ENCODE data around the gene CLASP1.

CLASP1 gene

DNA sequence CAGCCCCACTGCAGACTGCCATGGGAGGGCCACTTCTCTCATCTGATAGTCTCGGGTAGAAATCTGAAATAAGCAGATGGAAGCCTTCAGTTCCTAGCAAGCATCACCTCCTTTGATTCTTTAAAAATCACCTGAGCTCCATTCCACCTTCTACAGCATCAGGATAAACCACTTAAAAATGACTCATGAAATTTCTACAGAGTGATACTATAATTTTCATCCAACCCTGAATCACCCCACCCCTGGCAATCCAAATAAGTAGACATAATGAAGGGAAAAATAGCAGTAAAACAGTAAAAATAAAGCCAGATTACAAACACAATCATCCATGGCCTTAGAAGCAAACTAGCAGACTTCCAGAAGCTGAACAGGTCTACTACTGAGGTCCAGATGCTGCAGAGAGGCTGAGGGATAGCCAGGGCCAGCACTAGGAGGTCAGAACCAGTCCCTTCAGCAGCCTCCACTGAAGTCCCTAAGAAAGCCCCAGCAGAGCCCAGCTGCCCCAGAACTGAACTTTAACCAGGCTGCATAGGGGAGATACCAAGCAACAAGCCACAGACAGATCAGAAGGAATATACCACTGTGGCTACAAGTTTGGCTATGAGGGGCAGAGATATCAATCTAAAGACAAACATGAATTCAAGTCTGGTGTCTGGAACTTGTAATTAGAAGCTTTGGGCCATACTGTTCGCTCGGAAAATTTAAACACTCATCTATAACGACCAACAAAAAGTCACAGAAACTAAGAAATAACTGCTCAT lies 173.3 kb downstream of the CLASP1 start:
- H3K4me3 ChIP-seq (replicated peaks; ENCODE audit: insufficient read depth, low read length) = no peak overlapping the region
- TF ChIP-seq POLR2AphosphoS5 (IDR thresholded peaks at IDR 0.05; ENCODE audit: low read depth) (no peak), SPI1 (IDR thresholded peaks at IDR 0.05; ENCODE audit: borderline replicate concordance, low read depth) (no peak), GABPA (IDR thresholded peaks at IDR 0.05; ENCODE audit: low read depth) (no peak)
- TF ChIP-seq, protein P1, sequence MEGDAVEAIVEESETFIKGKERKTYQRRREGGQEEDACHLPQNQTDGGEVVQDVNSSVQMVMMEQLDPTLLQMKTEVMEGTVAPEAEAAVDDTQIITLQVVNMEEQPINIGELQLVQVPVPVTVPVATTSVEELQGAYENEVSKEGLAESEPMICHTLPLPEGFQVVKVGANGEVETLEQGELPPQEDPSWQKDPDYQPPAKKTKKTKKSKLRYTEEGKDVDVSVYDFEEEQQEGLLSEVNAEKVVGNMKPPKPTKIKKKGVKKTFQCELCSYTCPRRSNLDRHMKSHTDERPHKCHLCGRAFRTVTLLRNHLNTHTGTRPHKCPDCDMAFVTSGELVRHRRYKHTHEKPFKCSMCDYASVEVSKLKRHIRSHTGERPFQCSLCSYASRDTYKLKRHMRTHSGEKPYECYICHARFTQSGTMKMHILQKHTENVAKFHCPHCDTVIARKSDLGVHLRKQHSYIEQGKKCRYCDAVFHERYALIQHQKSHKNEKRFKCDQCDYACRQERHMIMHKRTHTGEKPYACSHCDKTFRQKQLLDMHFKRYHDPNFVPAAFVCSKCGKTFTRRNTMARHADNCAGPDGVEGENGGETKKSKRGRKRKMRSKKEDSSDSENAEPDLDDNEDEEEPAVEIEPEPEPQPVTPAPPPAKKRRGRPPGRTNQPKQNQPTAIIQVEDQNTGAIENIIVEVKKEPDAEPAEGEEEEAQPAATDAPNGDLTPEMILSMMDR (IDR thresholded peaks at IDR 0.05; ENCODE audit: insufficient read depth, low read length) = no peak
- TF ChIP-seq, protein P2, sequence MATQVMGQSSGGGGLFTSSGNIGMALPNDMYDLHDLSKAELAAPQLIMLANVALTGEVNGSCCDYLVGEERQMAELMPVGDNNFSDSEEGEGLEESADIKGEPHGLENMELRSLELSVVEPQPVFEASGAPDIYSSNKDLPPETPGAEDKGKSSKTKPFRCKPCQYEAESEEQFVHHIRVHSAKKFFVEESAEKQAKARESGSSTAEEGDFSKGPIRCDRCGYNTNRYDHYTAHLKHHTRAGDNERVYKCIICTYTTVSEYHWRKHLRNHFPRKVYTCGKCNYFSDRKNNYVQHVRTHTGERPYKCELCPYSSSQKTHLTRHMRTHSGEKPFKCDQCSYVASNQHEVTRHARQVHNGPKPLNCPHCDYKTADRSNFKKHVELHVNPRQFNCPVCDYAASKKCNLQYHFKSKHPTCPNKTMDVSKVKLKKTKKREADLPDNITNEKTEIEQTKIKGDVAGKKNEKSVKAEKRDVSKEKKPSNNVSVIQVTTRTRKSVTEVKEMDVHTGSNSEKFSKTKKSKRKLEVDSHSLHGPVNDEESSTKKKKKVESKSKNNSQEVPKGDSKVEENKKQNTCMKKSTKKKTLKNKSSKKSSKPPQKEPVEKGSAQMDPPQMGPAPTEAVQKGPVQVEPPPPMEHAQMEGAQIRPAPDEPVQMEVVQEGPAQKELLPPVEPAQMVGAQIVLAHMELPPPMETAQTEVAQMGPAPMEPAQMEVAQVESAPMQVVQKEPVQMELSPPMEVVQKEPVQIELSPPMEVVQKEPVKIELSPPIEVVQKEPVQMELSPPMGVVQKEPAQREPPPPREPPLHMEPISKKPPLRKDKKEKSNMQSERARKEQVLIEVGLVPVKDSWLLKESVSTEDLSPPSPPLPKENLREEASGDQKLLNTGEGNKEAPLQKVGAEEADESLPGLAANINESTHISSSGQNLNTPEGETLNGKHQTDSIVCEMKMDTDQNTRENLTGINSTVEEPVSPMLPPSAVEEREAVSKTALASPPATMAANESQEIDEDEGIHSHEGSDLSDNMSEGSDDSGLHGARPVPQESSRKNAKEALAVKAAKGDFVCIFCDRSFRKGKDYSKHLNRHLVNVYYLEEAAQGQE (IDR thresholded peaks at IDR 0.05; ENCODE audit: insufficient replicate concordance, low read depth) = no peak
- DNase-seq (ENCODE audit: low read depth in 1 of 2, low spot score in 1 of 2) = no peak
- H3K27me3 ChIP-seq (ENCODE audit: insufficient read depth, poor library complexity, severe bottlenecking) = no peaks in the 10 kb centered on the region
- H3K27ac ChIP-seq (replicated peaks) = no peak overlapping the region

DNA sequence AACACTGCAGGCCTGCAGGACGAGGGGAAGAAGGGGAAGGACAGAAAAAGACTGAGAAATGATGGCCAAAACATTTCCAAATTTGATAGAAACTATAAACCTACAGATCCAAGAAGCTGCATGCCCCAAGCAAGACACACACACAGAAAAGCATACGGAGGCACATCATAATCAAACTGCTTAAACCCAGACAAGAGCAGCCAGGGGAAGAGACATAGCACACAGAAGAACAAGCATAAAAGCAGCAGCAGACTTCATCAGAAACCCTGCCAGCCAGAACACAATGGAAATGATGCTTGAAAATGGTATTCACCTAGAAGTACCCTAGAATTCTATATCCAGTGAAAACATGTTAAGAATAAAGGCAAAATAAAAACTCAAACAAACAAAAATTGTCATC lies 175.8 kb downstream of the CLASP1 start:
- no peak overlapping the region for H3K27ac ChIP-seq (replicated peaks)
- H3K27me3 ChIP-seq (ENCODE audit: insufficient read depth, poor library complexity, severe bottlenecking) = no peaks in the 10 kb centered on the region
- DNase-seq (ENCODE audit: low read depth in 1 of 2, low spot score in 1 of 2) = no peak
- no peak for TF ChIP-seq POLR2AphosphoS5 (IDR thresholded peaks at IDR 0.05; ENCODE audit: low read depth)
- TF ChIP-seq, protein P2 (IDR thresholded peaks at IDR 0.05; ENCODE audit: insufficient replicate concordance, low read depth) = no peak
- TF ChIP-seq, protein P1 (IDR thresholded peaks at IDR 0.05; ENCODE audit: insufficient read depth, low read length) = no peak
- TF ChIP-seq SPI1 (IDR thresholded peaks at IDR 0.05; ENCODE audit: borderline replicate concordance, low read depth) = no peak
- TF ChIP-seq GABPA (IDR thresholded peaks at IDR 0.05; ENCODE audit: low read depth) = no peak
- no peak overlapping the region for H3K4me3 ChIP-seq (replicated peaks; ENCODE audit: insufficient read depth, low read length)

DNA sequence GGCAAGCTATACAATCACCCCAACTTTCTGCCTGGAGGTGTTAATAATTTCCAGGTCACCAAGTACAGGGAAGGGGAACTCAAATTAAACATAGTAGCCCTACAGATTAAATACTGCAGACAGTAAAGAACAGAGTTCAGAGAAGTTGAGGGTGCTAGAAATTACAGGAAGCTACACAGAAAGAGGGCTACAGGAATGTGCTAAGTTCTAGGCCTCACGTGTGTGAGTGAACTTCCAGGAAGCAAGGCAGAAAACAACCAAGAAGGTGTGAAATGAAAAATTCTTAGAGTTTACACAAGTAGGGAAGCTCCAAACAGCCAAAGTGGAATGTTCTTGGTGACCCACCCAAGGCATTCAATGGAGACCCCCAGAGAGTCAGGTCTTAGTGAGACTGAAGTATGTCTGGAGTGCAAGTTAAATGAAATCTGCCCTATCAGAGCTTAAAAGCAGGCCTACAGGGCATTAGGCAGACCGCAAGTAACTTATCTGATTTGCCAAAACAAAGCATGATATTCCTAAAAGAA lies 176.7 kb downstream of the CLASP1 start:
- no peak for DNase-seq (ENCODE audit: low read depth in 1 of 2, low spot score in 1 of 2)
- Histone ChIP-seq H3K27me3 (ENCODE audit: insufficient read depth, poor library complexity, severe bottlenecking) (no peaks in the 10 kb centered on the region), H3K4me3 (replicated peaks; ENCODE audit: insufficient read depth, low read length) (no peak overlapping the region), H3K27ac (replicated peaks) (no peak overlapping the region)
- no peak for TF ChIP-seq SPI1 (IDR thresholded peaks at IDR 0.05; ENCODE audit: borderline replicate concordance, low read depth)
- TF ChIP-seq GABPA (IDR thresholded peaks at IDR 0.05; ENCODE audit: low read depth) = no peak
- TF ChIP-seq, protein P2 (IDR thresholded peaks at IDR 0.05; ENCODE audit: insufficient replicate concordance, low read depth) = no peak
- TF ChIP-seq, protein P1 (IDR thresholded peaks at IDR 0.05; ENCODE audit: insufficient read depth, low read length) = no peak
- TF ChIP-seq POLR2AphosphoS5 (IDR thresholded peaks at IDR 0.05; ENCODE audit: low read depth) = no peak

Measured in HL-60 (cell line).